Midbrain (tissue), 1 donor: ENCODE results near the gene POU2F2.

Experiments
- DNase-seq: peaks from one replicate; lab custom pipeline; 2025; lab: John Stamatoyannopoulos, UW

The POU2F2 gene

DNA sequence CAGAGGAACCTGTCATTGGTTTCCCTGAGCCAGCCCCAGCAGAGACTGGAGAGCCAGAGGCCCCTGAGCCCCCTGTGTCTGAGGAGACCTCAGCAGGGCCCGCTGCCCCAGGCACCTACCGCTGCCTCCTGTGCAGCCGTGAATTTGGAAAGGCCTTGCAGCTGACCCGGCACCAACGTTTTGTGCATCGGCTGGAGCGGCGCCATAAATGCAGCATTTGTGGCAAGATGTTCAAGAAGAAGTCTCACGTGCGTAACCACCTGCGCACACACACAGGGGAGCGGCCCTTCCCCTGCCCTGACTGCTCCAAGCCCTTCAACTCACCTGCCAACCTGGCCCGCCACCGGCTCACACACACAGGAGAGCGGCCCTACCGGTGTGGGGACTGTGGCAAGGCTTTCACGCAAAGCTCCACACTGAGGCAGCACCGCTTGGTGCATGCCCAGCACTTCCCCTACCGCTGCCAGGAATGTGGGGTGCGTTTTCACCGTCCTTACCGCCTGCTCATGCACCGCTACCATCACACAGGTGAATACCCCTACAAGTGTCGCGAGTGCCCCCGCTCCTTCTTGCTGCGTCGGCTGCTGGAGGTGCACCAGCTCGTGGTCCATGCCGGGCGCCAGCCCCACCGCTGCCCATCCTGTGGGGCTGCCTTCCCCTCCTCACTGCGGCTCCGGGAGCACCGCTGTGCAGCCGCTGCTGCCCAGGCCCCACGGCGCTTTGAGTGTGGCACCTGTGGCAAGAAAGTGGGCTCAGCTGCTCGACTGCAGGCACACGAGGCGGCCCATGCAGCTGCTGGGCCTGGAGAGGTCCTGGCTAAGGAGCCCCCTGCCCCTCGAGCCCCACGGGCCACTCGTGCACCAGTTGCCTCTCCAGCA is 52.1 kb downstream of the POU2F2 start:
- no peak for DNase-seq

DNA sequence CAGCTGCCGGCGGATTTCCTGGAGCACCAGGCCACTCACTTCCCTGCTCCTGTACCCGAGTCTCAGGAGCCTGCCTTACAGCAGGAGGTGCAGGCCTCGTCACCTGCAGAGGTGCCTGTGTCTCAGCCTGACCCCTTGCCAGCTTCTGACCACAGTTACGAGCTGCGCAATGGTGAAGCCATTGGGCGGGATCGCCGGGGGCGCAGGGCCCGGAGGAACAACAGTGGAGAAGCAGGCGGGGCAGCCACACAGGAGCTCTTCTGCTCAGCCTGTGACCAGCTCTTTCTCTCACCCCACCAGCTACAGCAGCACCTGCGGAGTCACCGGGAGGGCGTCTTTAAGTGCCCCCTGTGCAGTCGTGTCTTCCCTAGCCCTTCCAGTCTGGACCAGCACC is 53.0 kb downstream of the POU2F2 start:
- no peak for DNase-seq

DNA sequence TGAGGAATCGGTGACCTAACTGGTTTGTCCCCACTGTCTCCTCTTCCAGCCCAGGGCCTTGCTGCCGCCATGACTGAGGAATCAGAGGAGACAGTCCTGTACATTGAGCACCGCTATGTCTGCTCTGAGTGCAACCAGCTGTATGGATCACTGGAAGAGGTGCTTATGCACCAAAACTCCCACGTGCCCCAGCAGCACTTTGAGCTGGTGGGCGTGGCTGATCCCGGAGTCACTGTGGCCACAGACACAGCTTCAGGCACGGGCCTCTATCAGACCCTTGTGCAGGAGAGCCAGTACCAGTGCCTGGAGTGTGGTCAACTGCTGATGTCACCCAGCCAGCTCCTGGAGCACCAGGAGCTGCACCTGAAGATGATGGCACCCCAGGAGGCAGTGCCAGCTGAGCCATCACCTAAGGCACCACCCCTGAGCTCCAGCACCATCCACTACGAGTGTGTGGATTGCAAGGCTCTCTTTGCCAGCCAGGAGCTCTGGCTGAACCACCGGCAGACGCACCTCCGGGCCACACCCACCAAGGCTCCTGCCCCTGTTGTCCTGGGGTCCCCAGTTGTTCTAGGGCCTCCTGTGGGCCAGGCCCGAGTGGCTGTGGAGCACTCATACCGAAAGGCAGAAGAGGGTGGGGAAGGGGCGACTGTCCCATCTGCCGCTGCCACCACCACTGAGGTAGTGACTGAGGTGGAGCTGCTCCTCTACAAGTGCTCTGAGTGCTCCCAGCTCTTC is 53.5 kb downstream of the POU2F2 start:
- no peak for DNase-seq

DNA sequence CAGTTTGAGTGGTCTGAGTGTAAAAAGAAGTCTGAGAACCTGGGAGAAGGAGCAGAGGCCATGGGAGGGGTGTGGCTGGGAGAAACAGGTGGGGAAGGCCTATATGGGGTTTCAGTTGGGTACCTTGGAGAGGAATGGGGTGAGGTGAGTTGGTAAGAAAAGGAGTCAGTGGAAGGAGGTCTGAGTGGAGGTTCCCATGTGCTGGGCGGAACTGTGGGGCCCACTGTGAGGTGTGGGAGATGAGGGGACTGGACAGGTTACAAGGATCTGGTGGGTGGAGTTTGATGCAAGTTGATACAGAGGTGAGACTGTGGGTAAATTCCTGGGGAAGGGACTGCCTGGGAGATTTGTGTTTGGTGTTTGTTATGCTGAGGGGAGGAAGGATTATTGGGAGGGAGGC is 54.2 kb downstream of the POU2F2 start:
- no peak for DNase-seq

DNA sequence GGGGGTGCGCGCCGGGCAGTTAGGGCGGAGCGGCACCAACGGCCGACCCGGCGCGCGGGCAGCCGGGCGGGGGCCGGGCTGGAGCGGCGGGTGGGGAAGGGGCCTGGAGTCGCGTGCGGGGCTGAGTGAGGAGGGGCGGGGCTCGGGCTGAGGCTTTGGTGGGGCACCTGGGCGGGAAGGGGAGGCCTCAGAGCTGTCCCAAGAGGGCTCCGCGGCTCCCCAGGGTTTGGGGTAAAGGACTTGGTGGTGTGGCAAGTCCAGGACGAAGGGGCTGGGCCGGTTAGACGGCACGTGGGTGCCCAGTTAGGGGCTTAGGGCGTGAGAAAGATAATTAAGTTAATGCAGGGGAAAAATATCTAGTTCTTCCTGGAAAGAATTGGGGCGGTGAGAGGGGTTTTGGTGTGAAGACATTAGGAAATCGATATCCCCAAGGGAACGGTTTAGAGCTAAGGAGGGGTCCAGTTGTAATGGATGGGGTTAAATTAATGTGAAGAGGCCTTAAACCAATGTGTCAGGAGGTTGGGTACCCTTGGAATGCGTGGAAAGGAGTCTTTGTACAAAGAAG is 55.8 kb downstream of the POU2F2 start:
- DNase-seq, result no peak

DNA sequence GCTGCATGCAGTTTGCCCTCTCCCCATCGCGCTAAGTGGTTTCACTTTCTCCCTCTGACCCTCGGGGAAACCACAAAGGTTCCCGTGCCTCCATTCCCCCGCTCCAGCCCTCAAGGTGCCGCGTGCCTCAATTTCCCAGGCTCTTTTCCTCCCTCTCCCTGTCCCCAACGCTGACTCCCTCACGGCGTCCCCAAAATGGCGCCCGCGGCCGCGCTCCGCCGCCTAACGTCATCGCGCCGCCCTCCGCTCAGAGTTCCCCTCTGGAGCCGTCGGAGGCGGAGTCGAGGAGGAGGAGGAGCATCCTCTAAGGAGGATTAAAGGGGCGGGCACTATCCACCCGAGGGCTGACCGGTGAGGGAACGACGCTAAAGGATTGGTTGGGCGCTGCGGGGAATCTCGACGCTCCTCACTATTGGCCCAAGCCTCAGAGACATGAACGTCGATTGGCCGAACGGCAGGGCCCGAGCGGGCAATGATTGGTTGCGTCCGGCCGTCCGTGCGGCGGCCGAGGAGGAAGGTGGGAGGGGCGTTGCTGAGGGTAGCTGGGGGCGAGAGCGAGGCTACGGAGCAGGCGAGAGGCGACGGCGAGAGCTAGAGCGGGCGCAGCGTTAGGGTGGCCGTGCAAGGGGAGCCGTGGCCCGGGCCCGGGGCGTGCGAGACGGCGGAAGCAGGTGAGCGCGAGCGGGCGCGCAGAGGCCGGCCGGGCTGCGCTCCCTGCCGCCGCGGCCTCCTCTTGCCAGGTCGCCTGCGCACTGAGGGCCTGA is 56.4 kb downstream of the POU2F2 start, which contains the start of gene ZNF574:
Gene ZNF574, plus strand, starts transcription at position 551 of the 764 bp plus-strand sequence. CDS start 2,441 bp downstream, outside the sequence.
- peak; percentile 99 for DNase-seq

DNA sequence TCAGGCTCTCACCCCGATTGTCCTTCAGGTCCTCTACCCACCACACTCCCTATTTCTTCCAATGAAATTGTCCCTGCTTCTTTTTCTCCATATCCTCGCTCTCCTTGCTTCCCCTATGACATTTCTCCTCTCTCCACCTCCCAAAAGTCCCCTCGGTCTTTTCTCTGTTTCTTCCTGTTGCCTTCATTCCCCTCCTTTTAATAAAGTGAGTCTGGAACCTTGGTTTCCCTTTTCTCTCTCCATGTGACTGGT is 57.0 kb downstream of the POU2F2 start:
- DNase-seq, result no peak

DNA sequence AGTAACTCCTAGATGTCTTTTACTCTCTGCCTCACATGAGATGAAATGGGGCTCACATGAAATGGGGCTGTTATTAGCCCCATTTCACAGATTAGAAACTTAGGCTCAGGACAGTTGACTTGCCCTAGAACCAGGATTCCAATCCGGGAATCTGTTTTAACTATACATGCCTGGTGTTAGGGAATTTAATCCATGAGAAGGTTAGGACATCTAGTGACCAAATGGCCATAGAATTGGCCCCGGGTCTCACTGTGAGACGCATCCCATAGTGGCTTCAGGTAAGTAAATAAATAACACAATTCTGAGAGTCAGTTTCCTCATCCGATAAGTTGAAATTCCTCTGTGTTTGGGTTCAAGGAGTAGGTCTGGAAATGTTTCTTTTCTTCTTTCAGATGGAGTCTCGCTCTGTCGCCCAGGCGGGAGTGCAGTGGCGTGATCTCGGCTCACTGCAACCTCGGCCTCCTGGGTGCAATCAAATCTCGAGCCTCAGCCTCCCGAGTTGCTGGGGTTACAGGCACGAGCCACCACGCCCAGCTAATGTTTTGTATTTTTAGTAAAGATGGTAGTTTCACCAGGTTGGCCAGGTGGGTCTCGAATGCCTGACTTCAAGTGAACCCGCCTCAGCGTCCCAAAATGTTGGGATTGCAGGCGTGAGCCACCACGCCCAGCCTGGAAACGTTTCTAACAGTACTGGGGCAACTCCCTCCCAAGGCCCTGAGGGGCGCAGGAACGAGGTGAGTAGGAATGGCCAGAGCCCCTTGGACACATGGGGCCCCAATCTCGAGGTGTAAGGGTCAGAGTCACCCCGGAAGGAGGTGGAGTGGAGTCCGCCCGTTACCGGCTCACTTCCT is 57.5 kb downstream of the POU2F2 start:
- no peak for DNase-seq

DNA sequence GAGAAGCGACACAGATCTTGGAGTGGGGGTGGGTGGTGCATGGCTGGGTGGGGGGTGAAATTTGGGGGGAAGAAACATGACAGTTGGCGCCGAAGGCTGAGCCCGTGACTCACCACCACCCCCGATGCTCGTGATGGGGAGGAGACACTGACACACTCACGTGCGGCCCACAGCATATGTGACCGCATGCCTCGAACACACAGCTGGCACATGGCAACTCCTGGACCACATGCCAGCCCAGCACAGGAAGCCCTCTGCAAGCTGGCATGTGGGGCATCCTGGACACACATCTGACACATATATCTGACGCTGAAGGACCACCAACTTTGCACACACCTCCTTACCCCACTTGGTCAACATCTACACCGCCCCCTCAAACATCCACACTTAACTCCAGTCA is 61.0 kb downstream of the POU2F2 start:
- no peak for DNase-seq

DNA sequence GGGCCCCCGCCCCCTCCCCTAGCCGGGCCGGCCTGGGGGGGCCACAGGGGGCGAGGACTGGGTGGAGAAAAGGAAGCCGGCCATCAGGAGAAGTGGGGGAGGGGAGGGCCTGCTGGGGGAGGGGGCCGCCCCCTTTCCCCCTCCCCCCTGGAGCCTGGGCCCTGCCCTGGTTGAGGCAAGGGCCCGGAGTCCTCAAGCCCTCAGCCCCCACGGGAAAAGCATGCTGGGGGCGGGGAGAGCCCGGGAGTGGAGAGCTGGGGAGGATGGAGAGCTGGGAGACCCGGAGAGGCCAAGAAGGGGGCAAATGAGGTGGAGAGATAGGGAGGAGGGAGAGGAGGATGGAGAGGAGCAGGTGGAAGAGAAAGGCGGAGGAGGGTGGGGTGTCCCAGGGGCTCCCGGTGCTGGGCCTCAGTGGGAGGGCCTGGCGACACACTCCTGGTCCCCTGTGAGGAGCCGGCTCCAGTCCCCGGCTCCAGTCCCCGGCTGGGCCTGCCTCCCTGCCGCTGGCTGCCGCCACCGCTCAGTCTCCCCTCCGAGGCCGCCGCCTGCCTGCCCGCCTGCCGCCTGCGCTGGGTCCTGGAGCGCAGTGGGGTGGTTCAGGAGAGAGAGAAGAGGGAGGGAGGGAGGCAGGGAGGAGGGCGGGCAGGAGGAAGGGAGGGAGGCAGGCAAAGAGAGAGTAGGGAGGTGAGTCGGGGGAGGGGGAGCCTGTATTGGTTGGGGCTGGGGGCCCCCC is 62.5 kb downstream of the POU2F2 start, which contains the start of gene GRIK5:
Gene GRIK5, minus strand, starts transcription at position 588 of the 733 bp plus-strand sequence. CDS start 4,436 bp downstream, outside the sequence.
- DNase-seq, result no peak

DNA sequence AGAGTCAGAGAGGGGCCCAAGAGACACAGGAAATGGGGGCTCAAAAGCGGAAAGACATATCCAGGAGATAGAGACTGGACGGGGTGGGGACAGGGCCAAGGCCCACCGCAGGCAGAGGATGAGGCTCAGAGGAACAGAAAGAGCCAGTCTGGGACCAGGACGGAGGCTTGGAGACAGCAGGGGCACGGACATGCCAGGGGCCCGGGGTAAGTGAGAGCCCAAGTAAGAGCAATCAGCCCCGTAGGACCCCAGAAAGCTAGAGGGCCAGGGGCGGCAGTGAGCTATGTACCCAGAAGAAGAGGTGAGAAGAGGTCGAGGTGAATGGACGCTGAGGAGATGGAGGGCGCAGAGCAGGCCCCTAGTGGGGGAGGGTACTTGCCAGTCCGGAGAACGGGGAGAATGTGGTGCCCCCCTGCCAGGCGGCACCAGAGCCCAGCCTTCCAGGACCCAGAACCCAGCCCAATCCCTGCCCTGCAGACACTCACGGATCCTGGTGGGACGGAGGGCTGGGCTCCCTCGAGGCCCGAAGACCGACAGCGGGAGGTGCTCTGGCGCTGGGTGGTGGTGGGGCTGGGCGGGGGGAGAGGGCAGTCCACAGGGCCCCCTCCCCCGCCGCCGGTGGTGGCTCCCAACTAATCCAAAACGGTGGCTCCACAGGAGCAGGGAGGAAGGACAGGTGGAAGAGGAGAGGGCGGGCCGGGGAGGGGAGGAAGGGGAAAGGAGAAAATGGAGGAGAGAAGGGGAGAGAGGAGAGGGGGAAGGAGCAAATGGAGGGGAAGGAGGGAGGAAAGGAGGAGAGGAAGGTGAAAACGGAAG is 63.3 kb downstream of the POU2F2 start:
- DNase-seq, result no peak

DNA sequence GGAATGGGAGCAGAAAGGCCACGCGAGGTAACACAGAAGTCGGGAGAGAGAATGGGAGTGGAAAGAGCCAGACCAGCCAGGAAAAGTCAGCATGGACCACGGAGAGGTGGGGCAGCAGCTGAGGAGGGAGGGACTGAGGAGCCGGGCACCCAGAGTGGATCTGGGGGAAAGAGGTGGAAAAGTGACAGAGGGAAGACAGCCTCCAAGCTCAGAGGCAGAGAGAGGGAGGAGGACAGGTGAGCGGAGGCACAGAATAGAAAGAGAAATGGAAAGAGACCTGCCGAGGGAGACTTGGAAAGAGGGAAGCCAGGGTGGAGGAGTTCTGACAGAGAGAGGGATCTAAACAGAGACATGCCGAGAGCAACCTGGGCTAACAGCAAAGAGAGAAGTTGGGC is 63.9 kb downstream of the POU2F2 start:
- DNase-seq, result no peak

DNA sequence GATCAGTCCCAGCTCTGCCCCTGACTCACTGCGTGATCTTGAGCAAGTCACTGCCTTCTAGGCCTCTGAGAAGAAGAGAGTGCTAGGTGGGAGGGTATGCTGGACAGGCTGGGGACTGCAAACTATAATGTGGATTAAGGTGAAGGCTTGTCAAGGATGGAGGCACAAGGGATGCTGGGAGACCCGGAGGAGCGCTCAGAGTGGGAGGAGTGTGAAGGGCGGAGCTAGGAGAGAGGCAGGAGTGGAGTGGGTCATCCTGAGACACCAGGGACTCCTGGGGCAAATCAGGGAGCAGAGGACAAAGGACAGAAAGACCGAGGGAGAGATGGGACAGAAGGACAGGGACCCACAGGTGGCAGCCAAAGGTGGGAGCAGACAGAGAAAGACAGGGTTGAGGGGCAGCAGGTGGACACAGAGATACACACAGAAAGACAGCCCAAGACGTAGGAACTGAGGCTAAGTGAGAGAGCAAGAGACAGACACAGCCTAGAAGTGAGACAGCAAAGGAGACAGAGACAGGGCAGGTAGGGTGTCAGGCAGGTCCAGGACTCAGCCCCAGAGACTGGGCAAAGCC is 64.8 kb downstream of the POU2F2 start:
- no peak for DNase-seq

DNA sequence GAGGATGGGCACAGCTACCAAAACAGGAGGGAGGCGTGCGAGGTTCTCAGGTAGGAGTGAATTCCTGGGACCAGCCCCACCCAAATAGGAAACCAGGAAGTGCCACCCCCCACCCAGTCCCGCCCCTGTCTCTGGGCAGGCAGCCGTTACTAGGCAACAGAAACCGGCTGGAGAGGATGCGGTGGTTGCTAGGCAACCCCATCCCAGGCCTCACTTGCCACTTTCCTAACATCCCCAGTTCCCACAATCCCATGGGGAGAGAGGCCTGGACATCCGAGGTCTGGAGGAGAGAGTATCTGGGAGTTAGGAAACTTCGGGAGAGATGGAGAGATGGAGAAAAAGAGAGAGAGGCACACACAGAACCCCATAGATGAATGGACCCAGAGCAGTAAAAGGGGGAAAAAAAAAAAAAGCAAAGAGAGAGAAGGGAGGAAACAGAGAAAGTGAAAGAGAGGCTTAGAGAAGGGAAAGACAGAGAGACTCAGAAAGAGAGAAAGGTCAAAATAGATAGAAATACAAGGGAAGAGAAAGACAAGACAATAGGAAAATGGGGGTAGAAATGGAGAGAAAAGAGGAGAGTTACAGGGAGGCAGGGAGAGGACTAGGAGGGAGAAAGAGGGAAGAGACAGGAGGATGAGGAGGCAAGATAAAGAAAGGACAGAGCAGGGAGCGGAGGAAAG is 66.0 kb downstream of the POU2F2 start:
- peak; percentile 9 for DNase-seq

DNA sequence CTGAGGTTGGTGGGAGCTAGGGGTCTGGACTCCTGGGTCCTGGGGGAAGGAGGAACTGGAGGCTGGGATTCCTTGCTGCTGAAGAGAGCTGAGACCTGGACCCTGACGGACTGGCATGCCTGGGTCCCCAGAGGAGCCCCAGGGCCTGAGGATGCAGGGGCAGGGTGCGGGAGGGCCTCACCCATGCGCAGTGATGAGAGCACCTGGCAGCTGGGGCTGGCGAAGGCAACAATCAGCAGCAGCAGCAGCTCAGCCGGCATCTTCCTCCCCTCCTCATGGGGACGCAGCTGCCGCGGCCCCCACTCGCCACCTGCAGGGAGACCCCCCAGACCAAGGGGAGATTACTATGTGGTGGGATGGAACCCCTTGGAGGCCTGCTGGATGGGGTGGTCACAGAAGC is 66.7 kb downstream of the POU2F2 start:
- no peak for DNase-seq

DNA sequence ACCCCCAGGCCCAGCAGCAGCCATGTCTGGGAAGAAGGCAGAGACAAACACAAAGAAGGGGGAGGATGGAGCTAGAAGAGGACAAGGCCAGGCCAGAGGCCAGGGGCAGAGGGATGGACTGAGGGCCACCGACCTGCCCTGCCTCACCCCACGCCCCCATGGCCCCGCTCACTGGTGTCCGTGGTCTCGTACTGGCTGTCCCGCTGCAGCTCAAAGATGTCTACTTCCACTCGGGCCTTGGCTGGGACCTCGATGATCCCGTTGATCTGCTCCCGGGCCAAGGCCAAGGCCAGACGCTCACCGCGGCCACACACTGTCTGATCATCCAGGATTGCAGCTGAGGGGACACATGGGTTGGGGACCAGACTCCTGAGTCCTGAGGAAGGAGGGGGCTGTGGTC is 67.2 kb downstream of the POU2F2 start:
- no peak for DNase-seq

DNA sequence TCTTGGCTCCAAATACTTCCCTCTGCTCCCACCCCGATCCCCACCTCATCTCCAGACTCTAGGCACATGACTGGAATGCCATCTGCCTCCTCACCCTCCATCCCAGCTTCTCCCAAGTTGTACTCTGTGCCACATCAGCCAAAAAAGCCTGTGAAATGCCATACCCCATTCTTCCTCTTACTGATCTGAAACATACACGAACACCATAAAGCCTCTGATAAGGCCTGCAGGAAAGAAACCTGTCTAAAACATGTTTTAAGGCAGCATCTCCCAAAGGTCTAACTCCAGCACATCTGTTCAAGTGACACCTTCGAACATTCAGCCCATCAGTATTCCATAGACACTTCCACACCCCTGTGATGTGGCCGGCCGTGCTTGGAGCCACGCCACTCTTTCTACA is 67.8 kb downstream of the POU2F2 start:
- DNase-seq, result no peak

DNA sequence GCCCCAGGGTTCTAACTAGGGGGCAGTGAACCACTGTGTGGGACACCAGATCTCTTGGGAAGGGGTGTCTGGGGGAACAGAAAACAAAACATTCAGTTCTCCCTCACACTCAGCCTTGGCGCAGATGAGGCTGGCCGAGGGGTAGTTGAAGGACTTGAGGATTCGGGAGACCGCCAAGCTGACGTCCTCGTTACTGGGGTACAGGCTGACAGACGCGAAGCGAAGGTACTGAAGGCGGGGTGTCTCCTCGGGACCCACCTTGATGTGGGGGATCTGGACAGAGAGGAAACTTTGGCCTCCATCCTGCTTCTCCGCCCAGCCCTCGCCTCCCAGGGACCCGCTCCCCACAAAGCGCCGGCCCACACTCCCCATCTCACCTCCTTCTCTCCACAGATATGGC is 69.9 kb downstream of the POU2F2 start:
- no peak for DNase-seq

DNA sequence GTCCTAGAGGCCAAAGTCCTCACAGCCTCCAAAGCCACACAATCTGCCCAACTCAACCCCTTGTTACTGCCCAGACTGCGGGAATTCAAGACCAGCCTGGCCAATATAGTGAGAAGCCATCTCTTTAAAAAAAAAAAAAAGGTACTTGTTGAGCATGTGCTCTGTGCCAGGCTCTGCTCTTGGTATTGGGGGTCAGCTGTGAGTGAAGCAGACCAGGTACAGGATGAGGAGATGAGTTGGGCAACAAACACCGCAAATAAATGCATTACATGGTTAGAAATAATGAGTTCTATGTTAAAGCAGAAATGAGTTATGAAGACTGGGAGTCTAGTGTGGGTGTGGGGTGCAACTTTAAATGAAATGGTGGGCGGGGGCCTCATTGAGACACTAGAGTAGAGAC is 72.1 kb downstream of the POU2F2 start:
- no peak for DNase-seq
